Measurements from ENCODE around the gene SLC1A2.

DNA sequence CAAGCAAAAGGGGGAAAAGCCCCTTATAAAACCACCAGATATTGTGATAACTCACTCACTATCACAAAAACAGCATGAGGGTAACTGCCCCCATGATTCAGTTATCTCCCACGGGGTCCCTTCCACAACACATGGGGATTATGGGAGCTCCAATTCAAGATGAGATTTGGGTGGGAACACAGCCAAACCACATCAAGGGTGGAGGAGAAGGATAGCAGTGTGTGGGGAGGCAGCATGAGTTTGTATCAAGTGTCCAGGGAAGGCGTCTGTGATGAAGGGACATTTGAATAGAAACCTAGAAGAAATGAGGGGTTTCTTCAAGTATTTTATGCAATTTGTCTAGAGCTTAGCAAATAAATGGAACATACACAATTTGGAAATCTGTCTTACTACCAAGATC lies 98.2 kb downstream of the SLC1A2 start:
- TF ChIP-seq, protein P1, sequence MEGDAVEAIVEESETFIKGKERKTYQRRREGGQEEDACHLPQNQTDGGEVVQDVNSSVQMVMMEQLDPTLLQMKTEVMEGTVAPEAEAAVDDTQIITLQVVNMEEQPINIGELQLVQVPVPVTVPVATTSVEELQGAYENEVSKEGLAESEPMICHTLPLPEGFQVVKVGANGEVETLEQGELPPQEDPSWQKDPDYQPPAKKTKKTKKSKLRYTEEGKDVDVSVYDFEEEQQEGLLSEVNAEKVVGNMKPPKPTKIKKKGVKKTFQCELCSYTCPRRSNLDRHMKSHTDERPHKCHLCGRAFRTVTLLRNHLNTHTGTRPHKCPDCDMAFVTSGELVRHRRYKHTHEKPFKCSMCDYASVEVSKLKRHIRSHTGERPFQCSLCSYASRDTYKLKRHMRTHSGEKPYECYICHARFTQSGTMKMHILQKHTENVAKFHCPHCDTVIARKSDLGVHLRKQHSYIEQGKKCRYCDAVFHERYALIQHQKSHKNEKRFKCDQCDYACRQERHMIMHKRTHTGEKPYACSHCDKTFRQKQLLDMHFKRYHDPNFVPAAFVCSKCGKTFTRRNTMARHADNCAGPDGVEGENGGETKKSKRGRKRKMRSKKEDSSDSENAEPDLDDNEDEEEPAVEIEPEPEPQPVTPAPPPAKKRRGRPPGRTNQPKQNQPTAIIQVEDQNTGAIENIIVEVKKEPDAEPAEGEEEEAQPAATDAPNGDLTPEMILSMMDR (conservative IDR thresholded peaks at IDR 0.05 in 1 of 2, IDR thresholded peaks at IDR 0.05 in 1 of 2; ENCODE audit: low read depth in 1 of 2, low read length in 2 of 2) = no peak
- no peak for TF ChIP-seq EZH2 (IDR thresholded peaks at IDR 0.05; ENCODE audit: low read length, missing control alignments)
